Thyroid gland (tissue), 4 donors: Measurements from ENCODE around the gene IRS1. TPM values are rescaled to one million over a fixed set of nuclear protein-coding genes. Genes with fewer than 3 reads are reported as not detected.

Source experiments
- DNase-seq, 2 donors: peaks; one replicate each; pipeline ENCODE4 v3.0.0-alpha.2; 2019
- H3K27ac ChIP-seq, 3 donors: fragments of 200-600 bp; sonication (generic); 1 replicate in 2 of 3; 2 replicates in 1 of 3; pipeline ENCODE4 v1.5.1; 2016 to 2019; ENCODE audit warnings: mild to moderate bottlenecking in 1 of 3, moderate library complexity in 1 of 3
- H3K27me3 ChIP-seq: fragments of 200-600 bp; sonication (generic); one replicate; pipeline ENCODE4 v1.5.1; 2019
- H3K36me3 ChIP-seq, 2 donors: fragments of 200-600 bp; sonication (generic); one replicate each; pipeline ENCODE4 v1.5.1; 2016 to 2019
- H3K4me1 ChIP-seq, 2 donors: fragments of 200-600 bp; sonication (generic); one replicate each; pipeline ENCODE4 v1.5.1; 2017 to 2019
- H3K4me3 ChIP-seq, 3 donors: fragments of 200-600 bp; sonication (generic); replicated peaks in 1 of 3; 1 replicate in 2 of 3; 2 replicates in 1 of 3; pipeline ENCODE4 v1.5.1; 2016; ENCODE audit warnings: mild to moderate bottlenecking in 1 of 3
- H3K9me3 ChIP-seq: fragments of 200-600 bp; sonication (generic); one replicate; pipeline ENCODE4 v1.5.1; 2017
- CTCF ChIP-seq, 6 experiments: fragments of 200-600 bp in 3 of 6; fragments of 450-650 bp in 3 of 6; sonication (generic) in 3 of 6; IDR thresholded peaks; one replicate each; pipeline ENCODE4 v1.5.1; 2016 to 2019; ENCODE audit warnings: antibody characterized with exemption in 6 of 6, mild to moderate bottlenecking in 2 of 6, inconsistent platforms in 1 of 6, moderate library complexity in 1 of 6
- POLR2A ChIP-seq, 2 donors: fragments of 450-650 bp; IDR thresholded peaks; one replicate each; pipeline ENCODE4 v1.6.1; 2017; ENCODE audit warnings: antibody characterized with exemption in 2 of 2, mild to moderate bottlenecking in 2 of 2, moderate library complexity in 1 of 2
- WGBS, 2 donors: methylation state at CpG; one replicate each; pipeline ENCODE4 v1.1.5; 2017; 5-methylcytosine and 5-hydroxymethylcytosine counted together
- intact Hi-C: fragments of 100-400 bp; cut with DNase I; formaldehyde crosslinking; loops from one replicate; pipeline ENCODE4 v1.15.1; 2023
- total RNA-seq, 4 donors: library from RNA; depleted of rRNA; stranded (reverse); fragments of >200 nt; gene quantifications; one replicate each; pipeline ENCODE4 v1.2.3, GENCODE V29; 2016

IRS1 gene
- total RNA-seq, 4 donors from 2014 or later: 61.9 to 166 (median 98.7) TPM

GRCh38 chr2:226738191-226738820 is 61.3 kb downstream of the IRS1 start:
- H3K4me3 ChIP-seq: no peak overlapping the region
- WGBS, 2 donors: 85% methylated on average over 8 of the region's 8 CpGs
- intact Hi-C loops: no loop called here
- peaks cover 0 to 6% of the 10 kb centered on the region in 2 donors for H3K36me3 ChIP-seq
- TF ChIP-seq POLR2A (IDR thresholded peaks at IDR 0.05) (no peak), CTCF (IDR thresholded peaks at IDR 0.05) (no peak)
- peaks cover 35 to 50% of the 10 kb centered on the region in 2 donors for H3K4me1 ChIP-seq
- no peak overlapping the region for H3K27ac ChIP-seq
- no peak for DNase-seq
- H3K27me3 ChIP-seq: no peaks in the 10 kb centered on the region
- no peaks in the 10 kb centered on the region for H3K9me3 ChIP-seq

GRCh38 chr2:226736382-226736781 is 63.2 kb downstream of the IRS1 start:
- intact Hi-C loops: no loop called here
- H3K27me3 ChIP-seq: no peaks in the 10 kb centered on the region
- DNase-seq: no peak
- H3K9me3 ChIP-seq: no peaks in the 10 kb centered on the region
- TF ChIP-seq CTCF (IDR thresholded peaks at IDR 0.05): no peak
- no peak for TF ChIP-seq POLR2A (IDR thresholded peaks at IDR 0.05)
- 95 to 97% methylated on average over 4 of the region's 4 CpGs for WGBS, 2 donors
- H3K36me3 ChIP-seq: peaks cover 0 to 6% of the 10 kb centered on the region in 2 donors
- peaks cover 29 to 37% of the 10 kb centered on the region in 2 donors for H3K4me1 ChIP-seq
- no peak overlapping the region for H3K4me3 ChIP-seq
- H3K27ac ChIP-seq: no peak overlapping the region

- peaks cover 10 to 15% of the 10 kb centered on the region in 2 donors for H3K4me1 ChIP-seq
- H3K4me3 ChIP-seq: no peak overlapping the region
- DNase-seq: no peak
- H3K27ac ChIP-seq: no peak overlapping the region
- H3K36me3 ChIP-seq: peaks cover 0 to 6% of the 10 kb centered on the region in 2 donors
- TF ChIP-seq POLR2A (IDR thresholded peaks at IDR 0.05) (no peak), CTCF (IDR thresholded peaks at IDR 0.05) (no peak)
- intact Hi-C loops: no loop called here
- H3K27me3 ChIP-seq: no peaks in the 10 kb centered on the region
- 90% methylated on average over 4 of the region's 4 CpGs for WGBS, 2 donors
- no peaks in the 10 kb centered on the region for H3K9me3 ChIP-seq
These were observed 65.6 kb downstream of the IRS1 start for GRCh38 chr2:226733927-226734564.

- H3K27ac ChIP-seq: peak overlapping the region in 1 of 3 donors; percentile 0
- intact Hi-C loops: no loop called here
- TF ChIP-seq CTCF (IDR thresholded peaks at IDR 0.05) (no peak), POLR2A (IDR thresholded peaks at IDR 0.05) (no peak)
- 57 to 63% methylated on average over 6 of the region's 6 CpGs for WGBS, 2 donors
- peak in 1 of 2 donors; percentile 6 for DNase-seq
- no peaks in the 10 kb centered on the region for H3K9me3 ChIP-seq
- H3K4me3 ChIP-seq: no peak overlapping the region
- peaks cover 0 to 6% of the 10 kb centered on the region in 2 donors for H3K36me3 ChIP-seq
- H3K27me3 ChIP-seq: no peaks in the 10 kb centered on the region
- H3K4me1 ChIP-seq: peaks cover 3 to 8% of the 10 kb centered on the region in 2 donors
These were observed 66.3 kb downstream of the IRS1 start for GRCh38 chr2:226733189-226733858.
